NCI-H748 (cell line): ENCODE data around the gene ZFP36L1.

ENCODE experiments used
- DNase-seq: peaks from one replicate; lab custom pipeline; 2025; ENCODE audit not compliant: unreplicated experiment; lab: John Stamatoyannopoulos, UW

ZFP36L1 gene

GRCh38 chr14:68741839-68742470, 50.9 kb downstream of the ZFP36L1 start:
- DNase-seq: no peak

- no peak for DNase-seq
These were observed 51.4 kb downstream of the ZFP36L1 start for GRCh38 chr14:68741477-68741791.

- DNase-seq: no peak
These were observed 51.9 kb downstream of the ZFP36L1 start for GRCh38 chr14:68740788-68741476.

GRCh38 chr14:68739701-68740100, 53.2 kb downstream of the ZFP36L1 start:
- DNase-seq: no peak

- DNase-seq: no peak
These were observed 54.3 kb downstream of the ZFP36L1 start for GRCh38 chr14:68738559-68738958.
